ENCODE data around the gene UBE3B.

The UBE3B gene

GRCh38 chr12:109537136-109537535, 59.7 kb downstream of the UBE3B start:
- no peak overlapping the region for H3K4me2 ChIP-seq (ENCODE audit: low read length)
- no peaks in the 10 kb centered on the region for H3K79me2 ChIP-seq (ENCODE audit: control insufficient read depth, low read length)
- H3K36me3 ChIP-seq (ENCODE audit: control insufficient read depth, low read length) = no peaks in the 10 kb centered on the region
- no peaks in the 10 kb centered on the region for H3K9me3 ChIP-seq (ENCODE audit: control insufficient read depth, insufficient read depth, low read length)
- no peaks in the 10 kb centered on the region for H3K4me1 ChIP-seq (ENCODE audit: control insufficient read depth, low read length)
- no peaks in the 10 kb centered on the region for H3K9me2 ChIP-seq (replicated peaks; ENCODE audit: control insufficient read depth, low read length)
- H3K27me3 ChIP-seq (ENCODE audit: control insufficient read depth, low read length) = no peaks in the 10 kb centered on the region
- no peaks in the 10 kb centered on the region for H4K20me1 ChIP-seq (ENCODE audit: control insufficient read depth, insufficient read depth, low read depth, low read length)
- H3K4me3 ChIP-seq (ENCODE audit: low read length) = no peak overlapping the region
- H3K27ac ChIP-seq (ENCODE audit: low read depth, low read length) = no peak overlapping the region
- no peak for TF ChIP-seq CTCF (IDR thresholded peaks at IDR 0.05; ENCODE audit: low read depth, low read length, poor library complexity, severe bottlenecking)
- TF ChIP-seq EZH2phosphoT487 (IDR thresholded peaks at IDR 0.05; ENCODE audit: borderline replicate concordance, low read length) = no peak
- no peaks in the 10 kb centered on the region for H3F3A ChIP-seq (ENCODE audit: control insufficient read depth, insufficient read depth)

- no peaks in the 10 kb centered on the region for H3K27me3 ChIP-seq (ENCODE audit: control insufficient read depth, low read length)
- H3K79me2 ChIP-seq (ENCODE audit: control insufficient read depth, low read length) = no peaks in the 10 kb centered on the region
- H3K4me1 ChIP-seq (ENCODE audit: control insufficient read depth, low read length) = no peaks in the 10 kb centered on the region
- TF ChIP-seq CTCF (IDR thresholded peaks at IDR 0.05; ENCODE audit: low read depth, low read length, poor library complexity, severe bottlenecking) = no peak
- TF ChIP-seq EZH2phosphoT487 (IDR thresholded peaks at IDR 0.05; ENCODE audit: borderline replicate concordance, low read length) = no peak
- no peaks in the 10 kb centered on the region for H4K20me1 ChIP-seq (ENCODE audit: control insufficient read depth, insufficient read depth, low read depth, low read length)
- H3K27ac ChIP-seq (ENCODE audit: low read depth, low read length) = no peak overlapping the region
- no peak overlapping the region for H3K4me3 ChIP-seq (ENCODE audit: low read length)
- no peaks in the 10 kb centered on the region for H3K9me2 ChIP-seq (replicated peaks; ENCODE audit: control insufficient read depth, low read length)
- no peaks in the 10 kb centered on the region for H3K9me3 ChIP-seq (ENCODE audit: control insufficient read depth, insufficient read depth, low read length)
- H3F3A ChIP-seq (ENCODE audit: control insufficient read depth, insufficient read depth) = no peaks in the 10 kb centered on the region
- no peak overlapping the region for H3K4me2 ChIP-seq (ENCODE audit: low read length)
- no peaks in the 10 kb centered on the region for H3K36me3 ChIP-seq (ENCODE audit: control insufficient read depth, low read length)
Measured at GRCh38 chr12:109538191-109538863, 60.9 kb downstream of the UBE3B start.

- H4K20me1 ChIP-seq (ENCODE audit: control insufficient read depth, insufficient read depth, low read depth, low read length) = no peaks in the 10 kb centered on the region
- TF ChIP-seq CTCF (IDR thresholded peaks at IDR 0.05; ENCODE audit: low read depth, low read length, poor library complexity, severe bottlenecking) (no peak), EZH2phosphoT487 (IDR thresholded peaks at IDR 0.05; ENCODE audit: borderline replicate concordance, low read length) (no peak)
- H3K27ac ChIP-seq (ENCODE audit: low read depth, low read length) = no peak overlapping the region
- H3F3A ChIP-seq (ENCODE audit: control insufficient read depth, insufficient read depth) = no peaks in the 10 kb centered on the region
- H3K9me3 ChIP-seq (ENCODE audit: control insufficient read depth, insufficient read depth, low read length) = no peaks in the 10 kb centered on the region
- no peaks in the 10 kb centered on the region for H3K4me1 ChIP-seq (ENCODE audit: control insufficient read depth, low read length)
- no peaks in the 10 kb centered on the region for H3K9me2 ChIP-seq (replicated peaks; ENCODE audit: control insufficient read depth, low read length)
- no peak overlapping the region for H3K4me3 ChIP-seq (ENCODE audit: low read length)
- no peaks in the 10 kb centered on the region for H3K36me3 ChIP-seq (ENCODE audit: control insufficient read depth, low read length)
- no peak overlapping the region for H3K4me2 ChIP-seq (ENCODE audit: low read length)
- H3K79me2 ChIP-seq (ENCODE audit: control insufficient read depth, low read length) = no peaks in the 10 kb centered on the region
- no peaks in the 10 kb centered on the region for H3K27me3 ChIP-seq (ENCODE audit: control insufficient read depth, low read length)
Measured at GRCh38 chr12:109539508-109539907, 62.1 kb downstream of the UBE3B start.

Data from DOHH2 (cell line).